ENCODE results near the gene GADD45A.
A peak's percentile ranks its signal among the peaks of the same experiment; 100 is the strongest.

The GADD45A gene

GRCh38 chr1:67646145-67647035, 38.6 kb upstream of the GADD45A start:
- ChIA-PET CTCF (no interaction called here), POLR2A (ENCODE audit: low non-redundant PET) (no interaction called here)
- peak overlapping the region; percentile 53 for H3K27ac ChIP-seq
- no peak for DNase-seq (ENCODE audit: low spot score)
- TF ChIP-seq CTCF (conservative IDR thresholded peaks at IDR 0.05; ENCODE audit: low read depth) = no peak

GRCh38 chr1:67647036-67647798, 37.8 kb upstream of the GADD45A start:
- ChIA-PET POLR2A (ENCODE audit: low non-redundant PET) (no interaction called here), CTCF (interaction anchor here (0.7 kb wide), 2 partner anchors 85 to 417 kb away, joined by 3 to 4 read pairs; no protein-coding TSS in a partner anchor)
- no peak for TF ChIP-seq CTCF (conservative IDR thresholded peaks at IDR 0.05; ENCODE audit: low read depth)
- no peak for DNase-seq (ENCODE audit: low spot score)
- H3K27ac ChIP-seq = peak overlapping the region; percentile 53

- ChIA-PET POLR2A (ENCODE audit: low non-redundant PET) (no interaction called here), CTCF (interaction anchor here (0.7 kb wide), 2 partner anchors 86 to 418 kb away, joined by 3 to 4 read pairs; no protein-coding TSS in a partner anchor)
- no peak overlapping the region for H3K27ac ChIP-seq
- no peak for DNase-seq (ENCODE audit: low spot score)
- no peak for TF ChIP-seq CTCF (conservative IDR thresholded peaks at IDR 0.05; ENCODE audit: low read depth)
These were observed 37.1 kb upstream of the GADD45A start for GRCh38 chr1:67647814-67648358.

GRCh38 chr1:67648582-67649326, 36.2 kb upstream of the GADD45A start:
- no peak overlapping the region for H3K27ac ChIP-seq
- TF ChIP-seq CTCF (conservative IDR thresholded peaks at IDR 0.05; ENCODE audit: low read depth) = no peak
- DNase-seq (ENCODE audit: low spot score) = no peak
- ChIA-PET CTCF (no interaction called here), POLR2A (ENCODE audit: low non-redundant PET) (no interaction called here)

- ChIA-PET POLR2A (ENCODE audit: low non-redundant PET) (no interaction called here), CTCF (no interaction called here)
- no peak overlapping the region for H3K27ac ChIP-seq
- DNase-seq (ENCODE audit: low spot score) = no peak
- no peak for TF ChIP-seq CTCF (conservative IDR thresholded peaks at IDR 0.05; ENCODE audit: low read depth)
These were observed 34.9 kb upstream of the GADD45A start for GRCh38 chr1:67650061-67650460.

- ChIA-PET POLR2A (ENCODE audit: low non-redundant PET) (no interaction called here), CTCF (interaction anchor here (0.6 kb wide), 1 partner anchor 30 kb away, joined by 3 read pairs; no protein-coding TSS in a partner anchor)
- no peak for TF ChIP-seq CTCF (conservative IDR thresholded peaks at IDR 0.05; ENCODE audit: low read depth)
These were observed 34.0 kb upstream of the GADD45A start for GRCh38 chr1:67651031-67651430.

More at GRCh38 chr1:67651031-67651430, 34.0 kb upstream of the GADD45A start:
- no peak for DNase-seq (ENCODE audit: low spot score)
- no peak overlapping the region for H3K27ac ChIP-seq
